Measurements from ENCODE around the gene EXOSC3.

Gene EXOSC3

DNA sequence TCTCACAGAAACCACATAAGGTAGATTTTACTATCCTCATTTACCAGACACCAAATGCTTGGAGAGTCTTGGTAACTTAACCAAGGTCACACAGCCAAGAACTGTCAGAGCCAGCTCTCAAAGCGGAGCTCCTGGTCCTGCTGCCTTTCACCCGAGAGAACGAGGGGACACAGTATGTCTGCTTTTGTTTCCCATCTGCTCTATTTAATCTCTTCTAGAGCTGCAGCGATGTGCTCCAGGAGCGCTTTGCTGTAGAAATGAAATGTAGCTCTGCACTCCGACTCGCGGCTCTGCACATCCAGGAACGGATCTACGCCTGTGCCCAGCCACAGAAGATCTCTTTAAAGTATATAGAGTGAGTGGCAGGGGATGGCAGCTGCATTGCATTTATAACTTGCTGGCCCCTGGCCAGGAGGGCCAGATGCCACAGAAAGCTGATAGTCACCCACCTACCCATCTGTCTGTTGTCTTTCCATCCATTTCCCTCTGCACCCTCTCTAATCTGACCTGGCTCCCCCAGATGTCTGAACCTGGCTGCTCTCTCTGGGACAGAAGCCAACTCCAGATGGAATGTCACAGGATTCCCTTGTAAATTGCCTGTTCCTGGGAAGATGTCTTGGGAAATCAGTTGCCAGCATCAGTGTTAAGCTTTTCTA, 52.6 kb downstream of the EXOSC3 start:
- no peak for DNase-seq

DNA sequence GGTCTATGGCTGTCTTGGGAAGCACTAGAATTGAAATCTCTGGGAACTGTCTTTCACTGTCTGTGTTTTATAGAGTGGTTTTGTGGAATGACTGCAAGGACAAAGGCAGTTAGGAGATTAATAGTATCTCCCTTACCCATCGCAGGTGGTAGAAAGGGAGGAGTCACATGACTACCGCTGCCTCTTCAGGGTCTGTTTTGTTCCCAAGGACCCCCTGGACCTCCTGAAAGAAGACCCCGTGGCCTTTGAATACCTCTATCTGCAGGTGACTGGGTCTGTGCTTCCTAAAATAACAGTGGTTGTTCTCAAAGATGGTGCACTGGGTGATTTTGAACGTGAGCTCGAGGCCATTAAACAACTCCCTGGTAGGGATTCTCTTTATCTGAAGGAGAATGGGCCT, 54.0 kb downstream of the EXOSC3 start:
- no peak for DNase-seq

DNA sequence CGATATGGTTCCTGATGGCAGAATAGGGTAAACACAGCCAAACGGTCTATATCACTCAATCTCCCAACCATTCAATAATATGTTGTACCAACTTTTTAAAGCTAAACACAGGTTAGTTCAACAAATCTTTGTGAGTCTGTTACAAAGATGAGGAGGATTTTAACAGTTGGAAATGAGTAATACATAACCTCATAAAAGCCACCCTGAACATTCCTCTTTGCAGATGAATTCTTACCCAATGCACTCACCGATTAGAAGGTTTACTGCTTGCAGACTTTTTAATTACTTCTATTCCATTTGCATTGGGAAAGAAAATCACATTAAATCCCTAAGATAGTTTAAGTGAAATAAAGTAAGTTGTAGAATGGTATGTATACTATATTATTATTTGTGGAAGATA, 54.6 kb downstream of the EXOSC3 start:
- DNase-seq, result no peak
